Activated CD4-positive, alpha-beta T cell treated with anti-CD3 and anti-CD28 coated beads, Interleukin-10, Interleukin-2, amounts not matched to agents 100 ng/mL and 50 ng/mL, durations not matched to agents 16 hours and 8 hours (primary cell): ENCODE measurements around the gene RAB14.
"Not testable (repeated sequence)": the region's sequence is repeated elsewhere in the genome, so short reads cannot be mapped to it uniquely, and the experiment has no call there.

ENCODE experiments used
- DNase-seq: peaks from one replicate; pipeline ENCODE4 v3.0.0-alpha.2; 2020

The RAB14 gene

DNA sequence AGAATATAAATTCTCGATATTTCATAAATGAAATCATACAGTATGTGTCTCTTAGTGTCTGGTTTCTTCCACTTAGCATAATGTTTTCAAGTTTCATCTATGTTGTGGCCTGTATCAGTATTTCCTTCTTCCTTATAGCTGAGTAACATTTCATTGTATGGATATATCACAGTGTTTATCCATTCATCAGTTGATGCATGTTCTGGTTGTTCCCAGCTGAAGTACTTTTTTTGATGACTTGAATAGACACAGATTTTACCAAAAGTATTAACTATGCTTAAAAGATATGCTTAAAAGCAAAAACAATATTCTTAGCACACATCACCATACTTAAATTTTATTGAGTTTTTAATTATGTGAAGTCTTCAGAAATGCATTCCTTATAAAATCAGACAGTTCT is 12.7 kb downstream of the RAB14 start:
- DNase-seq = no peak

DNA sequence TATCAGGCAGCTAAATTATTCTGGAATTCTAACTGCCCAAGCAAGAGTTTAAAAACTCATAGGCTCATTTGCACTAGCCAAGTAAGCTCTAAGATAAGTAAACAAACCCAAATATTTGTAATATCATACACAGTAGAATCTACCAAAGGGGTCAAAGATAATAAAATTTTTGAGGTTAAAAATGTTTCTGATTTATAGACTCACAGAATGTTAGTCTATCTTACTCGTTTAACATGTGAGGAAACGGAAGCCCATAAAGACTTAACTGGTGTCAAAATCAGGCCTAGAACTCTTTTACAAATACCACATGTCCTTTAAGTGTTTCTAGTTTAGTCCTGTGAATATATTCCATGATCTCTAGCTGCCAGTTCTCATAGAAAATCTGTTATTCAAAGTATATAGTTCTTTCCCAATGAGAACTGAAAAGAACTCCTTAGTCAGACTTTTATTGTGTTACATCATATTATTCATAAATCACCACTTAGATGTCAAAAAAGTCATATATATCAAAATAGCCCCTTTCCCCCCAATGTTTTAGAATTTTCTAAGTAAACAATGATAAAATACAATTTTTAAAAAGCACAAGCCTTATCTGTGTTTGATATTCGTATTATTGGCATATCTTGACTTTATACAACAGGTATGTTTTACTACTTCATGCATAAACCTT is 13.9 kb downstream of the RAB14 start:
- DNase-seq = no peak

DNA sequence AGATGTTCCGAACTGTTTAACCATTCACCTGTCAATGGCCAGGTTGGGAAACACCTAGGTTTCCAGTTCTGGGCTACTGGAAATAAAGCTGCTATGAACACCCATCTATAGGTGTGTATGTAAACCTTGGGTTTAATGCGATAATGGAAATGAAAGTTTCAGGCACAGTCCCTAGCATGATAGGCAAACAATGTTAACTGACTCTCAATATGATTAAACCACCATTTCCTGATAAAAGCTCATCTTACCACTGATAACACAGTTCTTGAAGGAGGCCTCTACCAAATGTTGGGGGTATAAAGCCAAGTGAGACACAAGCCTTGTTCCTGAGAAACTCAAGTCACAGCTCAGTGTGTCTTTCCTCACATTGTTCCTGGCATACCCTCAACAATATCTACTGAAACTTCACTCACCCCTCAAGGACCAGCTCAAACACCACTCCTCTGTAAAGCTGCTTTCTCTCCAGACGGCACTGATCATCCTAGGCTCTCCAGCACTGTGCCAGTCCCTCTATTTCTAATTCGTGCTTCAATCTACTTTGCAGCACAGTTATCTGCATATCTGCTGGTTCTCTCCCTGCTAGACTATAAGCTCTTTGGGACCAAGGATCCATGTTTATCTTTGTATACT is 15.8 kb downstream of the RAB14 start:
- peak; percentile 41 for DNase-seq

DNA sequence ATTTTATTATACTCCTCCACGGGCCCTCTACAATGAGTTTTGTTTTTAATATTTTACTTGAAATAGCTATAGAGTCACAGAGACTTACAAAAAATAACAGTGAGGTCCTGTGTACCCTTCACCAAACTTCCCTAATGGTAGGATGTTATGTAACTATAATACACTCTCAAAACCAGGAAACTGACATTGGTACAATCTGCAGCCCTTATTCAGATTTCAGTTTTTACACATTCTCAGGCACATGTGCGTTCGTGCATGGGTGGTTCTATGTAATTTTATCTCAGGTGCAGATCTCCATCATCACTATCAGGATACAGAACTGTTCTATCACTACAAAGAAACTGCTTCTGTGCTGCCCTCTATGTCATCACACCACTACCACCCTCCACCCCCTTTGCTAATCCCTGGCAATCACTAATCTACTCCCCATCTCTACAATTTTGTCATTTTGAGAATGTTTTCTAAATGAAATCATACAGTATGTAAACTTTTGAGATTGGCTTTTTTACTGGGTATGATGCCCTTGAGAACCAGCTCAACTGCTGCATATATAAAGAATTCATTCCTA is 16.4 kb downstream of the RAB14 start:
- DNase-seq = peak; percentile 18

DNA sequence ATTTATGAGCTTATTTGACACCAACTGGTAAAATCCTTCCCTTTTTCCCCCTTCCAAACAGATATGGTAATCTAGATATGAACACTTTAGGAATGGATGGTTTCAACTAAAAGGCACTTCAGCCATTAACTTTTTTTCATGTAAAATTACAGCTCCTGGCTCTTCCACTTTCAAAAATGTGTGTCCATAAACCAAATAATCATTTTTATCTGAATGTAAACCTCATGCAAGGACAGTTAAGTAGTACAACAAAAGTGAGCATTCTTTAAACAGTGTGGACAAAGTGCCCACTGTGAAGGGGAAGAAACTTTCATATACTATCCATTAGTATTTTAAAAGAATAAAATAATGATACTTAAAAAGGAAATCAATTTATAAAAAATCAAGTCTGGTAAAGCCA is 17.2 kb downstream of the RAB14 start:
- DNase-seq = no peak

DNA sequence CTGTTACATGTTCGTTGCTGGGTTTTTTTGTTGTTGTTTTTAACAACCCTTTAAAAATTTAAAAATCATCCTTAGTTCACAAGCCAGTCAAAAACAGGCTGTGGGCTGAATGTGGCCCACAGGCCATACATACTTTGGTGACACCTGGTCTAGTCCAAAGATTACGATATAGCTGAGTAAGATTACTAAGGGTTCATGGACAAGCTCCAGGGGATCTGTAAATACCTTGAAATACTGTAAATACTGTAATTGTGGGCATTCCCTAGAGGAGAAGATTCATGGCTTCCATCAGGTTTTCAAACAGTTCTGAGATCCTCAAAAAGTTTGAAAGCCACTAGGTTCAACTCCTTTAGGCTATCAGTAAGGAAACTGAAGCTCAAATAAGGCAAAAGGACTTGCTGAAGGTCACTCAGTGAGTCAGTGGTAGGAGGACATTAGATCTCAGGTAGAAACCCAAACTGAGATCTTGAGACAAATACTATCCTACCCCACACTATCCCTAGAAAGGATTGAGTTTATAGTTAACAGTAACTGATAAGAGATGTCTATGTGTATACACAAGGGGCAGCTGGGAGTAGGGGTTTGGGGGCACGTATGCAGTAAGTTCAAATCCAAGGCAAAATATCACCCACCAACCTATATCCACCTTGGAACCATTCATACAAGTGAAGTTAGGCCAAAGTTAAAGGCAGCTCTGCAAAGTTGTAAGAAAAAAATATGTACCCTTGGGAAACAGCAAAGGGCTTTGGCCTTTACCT is 17.8 kb downstream of the RAB14 start:
- DNase-seq = no peak

DNA sequence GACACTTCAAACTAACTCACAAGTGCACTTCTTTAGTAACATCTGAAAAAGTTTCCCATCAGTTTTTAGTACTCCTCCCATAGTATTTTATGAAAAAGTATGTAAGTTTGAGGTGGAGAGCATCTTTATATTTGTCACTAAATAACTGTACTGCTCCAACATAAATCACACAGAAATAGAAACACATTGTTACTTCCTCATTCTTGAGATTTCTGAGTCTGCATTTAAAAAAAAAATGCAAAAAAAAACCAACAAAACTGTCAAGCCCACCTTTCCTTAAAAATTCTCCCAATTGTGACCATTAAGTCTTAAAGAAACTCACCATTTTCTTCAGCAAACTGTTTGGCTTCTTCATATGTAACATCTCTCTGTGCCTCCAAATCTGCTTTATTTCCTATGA is 18.7 kb downstream of the RAB14 start:
- no peak for DNase-seq

DNA sequence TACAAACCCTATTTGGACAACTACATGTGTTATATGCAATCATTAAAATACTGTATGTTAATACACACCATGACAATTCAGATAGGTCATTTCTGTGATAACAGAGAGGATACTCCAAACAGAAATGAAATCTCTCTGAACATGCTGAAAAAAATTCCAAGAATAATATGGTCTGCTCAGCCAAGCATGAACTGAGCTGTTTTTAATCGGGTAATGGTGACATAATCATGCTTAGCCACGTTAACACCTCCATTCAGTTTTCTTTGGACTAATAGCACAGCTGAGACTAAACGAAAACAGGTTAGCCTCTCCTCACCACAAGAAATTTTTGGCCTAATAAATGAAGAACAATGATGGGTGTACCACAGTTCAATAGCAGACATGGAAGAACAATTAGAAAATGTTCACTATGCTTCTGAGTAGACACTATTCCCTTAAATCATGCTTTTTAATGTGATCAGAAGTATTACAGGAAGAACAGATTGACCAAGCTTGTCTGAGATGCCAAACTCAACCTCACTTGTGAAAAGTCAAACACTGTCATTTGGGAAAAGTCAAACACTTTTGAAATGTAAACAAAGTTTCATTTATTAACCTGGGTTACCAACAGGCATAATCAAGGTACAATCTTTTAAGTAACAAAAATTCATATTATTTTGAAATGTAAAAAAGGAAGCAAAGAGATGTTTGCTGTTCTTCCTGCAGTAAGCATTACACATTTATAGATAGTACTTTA is 19.4 kb downstream of the RAB14 start:
- no peak for DNase-seq

DNA sequence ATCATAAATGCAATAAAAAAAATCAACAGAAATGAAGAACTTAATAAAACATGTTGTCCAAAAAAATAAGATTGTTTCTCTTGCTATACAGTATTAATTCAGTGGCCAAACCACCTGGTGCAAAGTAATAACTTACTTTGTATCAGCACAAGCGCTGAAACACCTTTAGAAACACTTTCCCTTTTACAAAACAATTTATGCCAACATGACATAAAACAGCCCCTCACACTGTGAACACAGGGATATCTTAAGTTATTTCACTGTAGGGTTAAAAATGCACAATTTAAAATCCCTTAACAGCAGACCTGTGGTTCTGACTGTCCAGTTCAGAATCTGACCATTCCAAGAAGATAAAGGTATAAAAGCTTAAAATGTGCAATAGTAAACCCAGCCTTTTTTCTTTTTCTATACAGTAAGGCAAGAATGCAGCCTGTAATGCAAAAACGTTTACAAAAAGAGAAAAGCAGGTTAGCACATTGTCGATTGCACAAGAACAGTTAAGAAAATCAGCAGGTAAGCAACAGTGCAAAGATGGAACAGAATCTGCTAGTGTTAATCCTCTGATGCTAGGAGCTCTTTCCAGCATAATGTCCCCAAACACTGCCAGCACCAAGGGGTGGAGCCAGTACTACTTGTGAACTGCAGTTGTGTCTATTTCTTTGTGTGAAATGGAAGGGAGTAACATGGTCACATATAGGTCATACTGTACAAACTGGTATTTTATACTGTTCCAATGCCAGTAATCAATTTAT is 21.6 kb downstream of the RAB14 start:
- DNase-seq = no peak

DNA sequence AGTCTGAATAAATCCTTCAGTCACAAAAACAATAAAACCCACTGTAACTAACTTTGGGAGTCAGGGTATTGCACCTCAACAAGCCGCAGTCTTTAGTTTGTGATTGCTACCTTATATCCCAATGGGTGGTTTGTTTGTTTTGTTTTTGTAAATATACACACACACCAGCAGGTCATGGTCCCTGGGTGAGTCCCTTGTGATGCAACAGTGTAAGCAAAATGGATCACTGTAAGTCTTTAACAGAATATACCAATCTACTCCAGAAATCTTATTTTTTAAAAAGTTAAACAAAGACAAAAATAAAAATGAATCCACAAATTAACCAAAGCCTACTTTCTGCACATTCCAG is 22.3 kb downstream of the RAB14 start:
- DNase-seq = not testable (repeated sequence)

DNA sequence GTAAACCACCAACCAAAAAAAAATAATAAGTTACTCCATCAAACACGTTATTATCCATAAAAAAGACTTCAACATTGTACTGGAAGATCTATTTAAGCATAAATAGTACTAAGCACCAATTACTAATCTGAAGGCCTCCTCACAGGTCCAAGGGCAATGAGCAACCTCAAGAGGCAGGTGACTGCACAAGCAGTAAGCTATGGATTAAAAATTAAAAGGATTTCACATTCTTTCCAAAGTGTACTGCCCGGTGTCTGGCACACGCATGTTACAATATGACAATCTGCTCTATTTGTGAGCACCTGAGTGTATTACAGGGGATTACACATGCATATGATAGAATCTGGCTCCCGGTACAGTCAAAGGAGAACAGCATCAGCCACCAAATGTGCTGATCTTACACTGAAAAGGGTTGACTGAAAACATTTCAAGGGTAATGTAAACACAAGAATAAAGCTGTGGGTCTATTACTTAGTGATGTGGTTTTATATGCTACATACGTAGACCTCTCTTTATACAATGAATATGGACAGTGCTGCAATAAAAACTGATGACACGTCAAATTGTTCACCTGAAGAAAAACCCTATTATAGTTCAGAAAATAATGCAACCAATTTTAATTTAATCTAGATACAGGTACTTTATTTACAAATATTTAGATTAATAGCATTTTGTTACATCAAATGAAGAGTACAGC is 22.8 kb downstream of the RAB14 start:
- no peak for DNase-seq

DNA sequence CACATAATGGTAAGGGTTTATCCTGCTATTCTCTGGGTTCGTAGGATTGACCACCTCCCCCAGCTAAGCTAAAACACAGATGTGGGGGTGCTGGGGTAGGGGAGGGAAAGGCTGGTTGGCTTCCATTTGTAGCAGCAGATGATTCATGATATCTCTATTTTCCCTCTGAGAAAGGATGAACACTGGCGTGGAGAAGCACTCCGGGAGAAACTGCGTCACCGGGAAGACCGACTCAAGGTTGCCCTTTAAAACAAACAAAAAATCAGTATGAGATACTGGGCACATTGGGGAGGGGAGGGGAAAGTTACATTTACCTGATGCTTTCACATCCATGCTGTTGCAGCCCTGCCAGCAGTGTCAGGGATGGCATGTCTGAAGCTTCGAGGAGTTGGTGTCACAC is 28.2 kb downstream of the RAB14 start:
- no peak for DNase-seq

DNA sequence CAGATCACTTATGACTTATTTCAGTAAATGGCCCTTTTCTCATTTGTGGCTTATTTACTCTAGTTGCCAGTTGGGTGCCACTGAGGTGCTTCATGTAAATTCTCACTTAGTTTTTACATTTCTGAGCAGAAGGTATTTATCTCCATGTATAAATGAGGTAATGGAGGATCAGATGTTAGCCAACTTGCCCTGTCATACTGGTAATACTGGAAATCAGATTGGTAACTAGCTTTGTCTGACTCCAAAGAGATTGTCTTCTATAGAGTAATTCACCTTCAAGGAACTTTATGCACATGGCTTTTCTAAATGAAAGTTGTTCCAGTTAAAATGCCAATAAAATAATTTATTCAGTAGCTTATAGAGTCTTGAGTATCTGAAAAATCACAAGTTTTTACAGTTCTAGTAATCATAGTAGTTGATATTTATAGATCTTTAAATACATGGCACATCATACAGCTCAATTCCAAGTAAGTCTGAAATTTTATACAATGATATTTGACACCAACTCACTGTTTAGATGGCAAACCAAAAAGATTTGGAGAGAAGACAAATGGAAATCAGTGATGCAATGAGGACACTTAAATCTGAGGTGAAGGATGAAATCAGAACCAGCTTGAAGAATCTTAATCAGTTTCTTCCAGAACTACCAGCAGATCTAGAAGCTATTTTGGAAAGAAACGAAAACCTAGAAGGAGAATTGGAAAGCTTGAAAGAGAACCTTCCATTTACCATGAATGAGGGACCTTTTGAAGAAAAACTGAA is 28.8 kb downstream of the RAB14 start:
- DNase-seq = no peak

DNA sequence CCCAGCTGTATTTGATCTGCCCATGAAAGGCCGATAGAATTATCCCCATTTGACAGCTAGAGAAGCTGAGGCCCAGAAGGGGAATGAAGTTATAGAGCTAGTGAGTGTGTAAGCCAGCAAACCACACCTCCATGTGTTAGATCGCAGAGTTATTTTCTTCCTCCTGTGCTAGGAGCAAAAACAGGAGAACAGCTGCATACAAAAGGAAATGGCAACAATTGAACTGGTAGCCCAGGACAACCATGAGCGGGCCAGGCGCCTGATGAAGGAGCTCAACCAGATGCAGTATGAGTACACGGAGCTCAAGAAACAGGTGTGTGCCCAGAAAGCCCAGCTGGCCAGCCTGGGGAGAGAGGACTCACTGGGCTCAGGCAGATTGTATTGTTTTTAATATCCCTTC is 30.4 kb downstream of the RAB14 start:
- DNase-seq = no peak

DNA sequence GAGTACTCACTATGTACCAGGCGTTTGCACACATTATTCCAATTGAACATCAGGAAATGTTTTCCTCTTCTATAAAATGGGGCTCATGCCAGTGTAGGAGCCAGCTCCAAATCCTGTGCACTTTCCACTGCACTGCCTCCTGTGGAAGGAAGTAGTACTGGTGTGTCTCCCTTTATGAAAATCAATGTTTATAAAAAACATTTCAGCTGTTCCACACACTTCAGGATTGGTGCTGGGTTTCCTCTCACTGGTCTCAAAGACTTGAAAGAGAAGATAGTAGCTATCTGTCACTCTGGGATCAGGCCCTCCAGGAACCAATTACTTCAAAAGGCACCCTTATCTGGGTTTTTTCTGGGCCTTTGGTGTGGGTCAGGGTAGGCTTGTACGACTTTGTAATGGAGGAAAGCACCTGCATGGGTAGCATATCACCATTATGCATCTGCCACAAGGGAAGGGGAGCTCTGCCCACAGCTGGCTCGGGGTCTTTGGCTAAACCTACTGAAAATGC is 32.5 kb downstream of the RAB14 start:
- no peak for DNase-seq

DNA sequence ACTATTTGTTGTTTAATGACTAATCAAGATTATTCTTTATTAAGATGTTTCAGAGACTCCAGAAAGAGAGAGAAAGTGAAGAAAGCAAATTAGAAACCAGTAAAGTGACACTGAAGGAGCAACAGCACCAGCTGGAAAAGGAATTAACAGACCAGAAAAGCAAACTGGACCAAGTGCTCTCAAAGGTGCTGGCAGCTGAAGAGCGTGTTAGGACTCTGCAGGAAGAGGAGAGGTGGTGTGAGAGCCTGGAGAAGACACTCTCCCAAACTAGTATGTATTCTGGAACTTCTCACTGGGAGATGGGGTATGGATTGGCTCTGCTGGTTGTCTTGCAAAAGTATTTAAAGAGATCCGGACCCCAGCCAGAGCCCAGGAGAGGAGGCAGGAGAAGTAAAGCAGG is 33.6 kb downstream of the RAB14 start:
- no peak for DNase-seq

DNA sequence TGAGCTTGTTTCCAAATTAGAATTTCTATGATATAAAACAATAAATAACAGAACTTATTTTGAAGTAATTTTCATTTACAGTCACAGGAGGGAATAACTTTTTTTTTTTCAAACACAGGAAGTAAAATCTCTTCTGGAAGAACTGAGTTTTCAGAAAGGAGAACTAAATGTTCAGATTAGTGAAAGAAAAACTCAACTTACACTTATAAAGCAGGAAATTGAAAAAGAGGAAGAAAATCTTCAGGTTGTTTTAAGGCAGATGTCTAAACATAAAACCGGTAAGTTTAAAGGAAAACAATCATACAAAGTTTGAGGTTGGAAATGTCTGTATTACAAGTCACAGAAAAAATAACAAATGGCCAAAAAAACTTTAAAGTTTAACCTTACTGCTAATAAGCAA is 41.6 kb downstream of the RAB14 start:
- no peak for DNase-seq

DNA sequence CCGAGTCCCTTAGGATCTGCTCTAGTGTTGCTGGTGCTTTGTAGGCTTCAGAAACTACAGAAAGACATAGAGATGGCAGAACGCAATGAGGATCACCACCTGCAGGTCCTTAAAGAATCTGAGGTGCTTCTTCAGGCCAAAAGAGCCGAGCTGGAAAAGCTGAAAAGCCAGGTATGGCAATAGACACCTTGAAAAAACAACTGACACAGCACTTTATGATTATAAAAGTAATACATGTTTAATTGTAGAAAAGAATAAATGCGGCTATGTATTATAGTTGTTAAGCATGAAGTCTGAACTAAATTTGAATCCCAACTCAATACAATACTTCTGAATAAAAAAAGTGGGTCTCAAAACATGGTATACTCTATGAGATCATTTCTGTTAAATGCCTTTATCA is 43.7 kb downstream of the RAB14 start:
- no peak for DNase-seq

DNA sequence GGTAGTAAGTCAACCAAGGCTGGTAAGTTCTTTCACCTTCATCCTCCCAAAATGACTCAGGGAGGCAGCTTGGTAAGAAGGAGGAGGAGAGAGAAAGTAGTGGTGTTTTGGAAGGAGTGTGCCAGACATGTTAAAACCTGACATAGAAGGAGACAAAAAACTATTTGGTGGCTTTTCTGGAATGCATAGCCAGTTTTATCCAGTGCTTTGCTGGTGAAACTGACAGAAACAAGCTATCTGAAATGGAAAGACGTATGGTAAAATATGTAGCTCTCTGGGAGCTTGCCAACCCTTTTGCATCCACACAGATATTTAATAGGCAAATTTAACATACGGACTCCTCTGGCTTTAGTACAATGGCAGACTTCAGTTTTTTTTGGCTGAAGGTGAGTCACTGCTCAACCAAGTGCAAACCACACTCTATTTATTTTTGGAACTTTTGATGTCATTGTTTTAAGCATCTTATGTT is 45.4 kb downstream of the RAB14 start:
- peak; percentile 67 for DNase-seq

DNA sequence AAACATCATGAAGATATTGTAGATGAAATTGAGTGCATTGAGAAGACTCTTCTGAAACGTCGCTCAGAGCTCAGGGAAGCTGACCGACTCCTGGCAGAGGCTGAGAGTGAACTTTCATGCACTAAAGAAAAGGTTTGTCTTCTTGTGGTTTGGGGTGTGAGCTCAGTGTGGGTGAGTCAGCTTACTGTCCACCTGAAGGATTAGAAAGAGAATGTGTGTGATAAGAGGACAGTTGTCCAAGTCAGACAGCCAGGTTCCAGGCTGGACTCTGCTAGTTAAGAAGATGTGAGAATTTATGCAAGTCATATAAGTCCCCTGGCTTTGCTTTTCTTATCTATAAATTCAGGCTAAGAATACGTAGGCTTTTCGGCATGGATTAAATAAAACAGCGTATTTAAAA is 46.9 kb downstream of the RAB14 start:
- DNase-seq = no peak

DNA sequence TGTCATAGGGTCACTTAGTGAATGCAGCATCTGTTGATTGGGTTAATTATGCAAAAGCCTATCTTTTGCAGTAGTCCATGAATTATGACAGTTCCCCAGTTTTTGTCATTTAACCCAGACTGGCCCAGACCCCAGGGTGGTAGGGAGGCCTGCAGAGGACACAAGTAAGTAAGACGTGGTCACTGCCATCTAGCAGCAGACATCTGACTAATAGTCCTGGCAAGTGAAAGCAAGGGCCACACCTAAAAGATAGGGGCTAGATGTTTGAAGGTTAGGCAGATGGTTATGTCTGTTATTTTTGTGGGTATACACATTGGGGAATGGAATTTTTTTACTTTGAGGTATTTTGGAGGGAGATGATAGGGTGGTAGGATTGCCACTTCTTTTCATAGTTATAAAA is 48.0 kb downstream of the RAB14 start:
- no peak for DNase-seq
